ENCODE data around the gene TSHZ2. TPM values are rescaled to one million over a fixed set of nuclear protein-coding genes. Genes with fewer than 3 reads are reported as not detected.
A peak's percentile ranks its signal among the peaks of the same experiment; 100 is the strongest.
"Not testable (repeated sequence)": the region's sequence is repeated elsewhere in the genome, so short reads cannot be mapped to it uniquely, and the experiment has no call there.

The TSHZ2 gene
- total RNA-seq, 1 donor from 2014 or later: 1.2 TPM

DNA sequence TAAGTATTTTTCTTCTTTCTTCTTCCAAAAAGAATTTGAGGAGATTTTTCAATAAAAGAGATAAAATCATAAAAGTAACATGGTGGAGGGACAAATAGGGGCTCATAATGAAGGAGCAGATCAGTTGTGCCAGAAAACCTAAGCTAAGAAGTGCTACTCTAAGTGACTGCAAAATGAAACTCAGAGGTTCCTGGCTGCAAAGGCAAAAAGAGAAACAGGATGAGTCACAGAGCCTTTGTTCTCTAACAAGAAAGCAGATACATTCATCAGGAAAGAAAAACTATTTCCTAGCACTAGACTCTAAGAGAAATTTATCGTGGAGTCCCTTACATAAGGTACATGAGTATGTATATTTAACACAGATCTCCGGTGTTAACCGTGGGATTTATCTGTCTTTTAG, 49.8 kb downstream of the TSHZ2 start:
- TF ChIP-seq EZH2 (IDR thresholded peaks at IDR 0.05; ENCODE audit: insufficient read depth, low read length): no peak
- TF ChIP-seq, protein P1, sequence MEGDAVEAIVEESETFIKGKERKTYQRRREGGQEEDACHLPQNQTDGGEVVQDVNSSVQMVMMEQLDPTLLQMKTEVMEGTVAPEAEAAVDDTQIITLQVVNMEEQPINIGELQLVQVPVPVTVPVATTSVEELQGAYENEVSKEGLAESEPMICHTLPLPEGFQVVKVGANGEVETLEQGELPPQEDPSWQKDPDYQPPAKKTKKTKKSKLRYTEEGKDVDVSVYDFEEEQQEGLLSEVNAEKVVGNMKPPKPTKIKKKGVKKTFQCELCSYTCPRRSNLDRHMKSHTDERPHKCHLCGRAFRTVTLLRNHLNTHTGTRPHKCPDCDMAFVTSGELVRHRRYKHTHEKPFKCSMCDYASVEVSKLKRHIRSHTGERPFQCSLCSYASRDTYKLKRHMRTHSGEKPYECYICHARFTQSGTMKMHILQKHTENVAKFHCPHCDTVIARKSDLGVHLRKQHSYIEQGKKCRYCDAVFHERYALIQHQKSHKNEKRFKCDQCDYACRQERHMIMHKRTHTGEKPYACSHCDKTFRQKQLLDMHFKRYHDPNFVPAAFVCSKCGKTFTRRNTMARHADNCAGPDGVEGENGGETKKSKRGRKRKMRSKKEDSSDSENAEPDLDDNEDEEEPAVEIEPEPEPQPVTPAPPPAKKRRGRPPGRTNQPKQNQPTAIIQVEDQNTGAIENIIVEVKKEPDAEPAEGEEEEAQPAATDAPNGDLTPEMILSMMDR (IDR thresholded peaks at IDR 0.05; ENCODE audit: insufficient read depth, low read depth, low read length): no peak
- Histone ChIP-seq H2AFZ (ENCODE audit: low read depth, low read length) (no peak overlapping the region), H3K27me3 (ENCODE audit: insufficient read depth, low read length) (no peaks in the 10 kb centered on the region), H3K4me3 (ENCODE audit: insufficient read depth, low read depth, low read length) (no peak overlapping the region), H3K79me2 (ENCODE audit: insufficient read depth, low read length) (no peaks in the 10 kb centered on the region), H3K9ac (ENCODE audit: low read length) (no peak overlapping the region), H4K20me1 (ENCODE audit: insufficient read depth, low read length) (no peaks in the 10 kb centered on the region), H3K4me1 (ENCODE audit: insufficient read depth, low read length) (no peaks in the 10 kb centered on the region), H3K27ac (ENCODE audit: low read depth, low read length) (no peak overlapping the region), H3K9me3 (ENCODE audit: insufficient read depth, low read depth, low read length) (no peaks in the 10 kb centered on the region), H3K36me3 (ENCODE audit: insufficient read depth, low read length) (no peaks in the 10 kb centered on the region), H3K4me2 (ENCODE audit: low read length) (no peak overlapping the region)
- Mint-ChIP-seq H3K36me3 (ENCODE audit: low read depth, unreplicated experiment) (no peaks in the 10 kb centered on the region), H3K27ac (ENCODE audit: unreplicated experiment) (no peak overlapping the region), H3K27me3 (ENCODE audit: low read depth, unreplicated experiment) (peaks cover 2% of the 10 kb centered on the region), H3K4me3 (ENCODE audit: unreplicated experiment) (no peak overlapping the region), H3K4me1 (ENCODE audit: low read depth, unreplicated experiment) (peaks cover 2% of the 10 kb centered on the region), H3K9me3 (ENCODE audit: unreplicated experiment) (peaks cover 3% of the 10 kb centered on the region)
- FAIRE-seq: peak; percentile 5
- DNase-seq (ENCODE audit: low read depth): peak; percentile 64

- TF ChIP-seq, protein P1 (IDR thresholded peaks at IDR 0.05; ENCODE audit: insufficient read depth, low read depth, low read length): no peak
- TF ChIP-seq EZH2 (IDR thresholded peaks at IDR 0.05; ENCODE audit: insufficient read depth, low read length): no peak
- Mint-ChIP-seq H3K27me3 (ENCODE audit: low read depth, unreplicated experiment) (peaks cover 2% of the 10 kb centered on the region), H3K9me3 (ENCODE audit: unreplicated experiment) (peaks cover 3% of the 10 kb centered on the region), H3K36me3 (ENCODE audit: low read depth, unreplicated experiment) (no peaks in the 10 kb centered on the region), H3K4me3 (ENCODE audit: unreplicated experiment) (no peak overlapping the region), H3K4me1 (ENCODE audit: low read depth, unreplicated experiment) (peaks cover 2% of the 10 kb centered on the region), H3K27ac (ENCODE audit: unreplicated experiment) (no peak overlapping the region)
- Histone ChIP-seq H3K4me3 (ENCODE audit: insufficient read depth, low read depth, low read length) (no peak overlapping the region), H3K27ac (ENCODE audit: low read depth, low read length) (no peak overlapping the region), H2AFZ (ENCODE audit: low read depth, low read length) (no peak overlapping the region), H3K9ac (ENCODE audit: low read length) (no peak overlapping the region), H3K4me1 (ENCODE audit: insufficient read depth, low read length) (no peaks in the 10 kb centered on the region), H3K79me2 (ENCODE audit: insufficient read depth, low read length) (no peaks in the 10 kb centered on the region), H3K36me3 (ENCODE audit: insufficient read depth, low read length) (no peaks in the 10 kb centered on the region), H4K20me1 (ENCODE audit: insufficient read depth, low read length) (no peaks in the 10 kb centered on the region), H3K9me3 (ENCODE audit: insufficient read depth, low read depth, low read length) (no peaks in the 10 kb centered on the region), H3K27me3 (ENCODE audit: insufficient read depth, low read length) (no peaks in the 10 kb centered on the region), H3K4me2 (ENCODE audit: low read length) (no peak overlapping the region)
- DNase-seq (ENCODE audit: low read depth) (peak; percentile 74), FAIRE-seq (no peak)
Observed at GRCh38 chr20:53023732-53024520, 51.8 kb downstream of the TSHZ2 start.

DNA sequence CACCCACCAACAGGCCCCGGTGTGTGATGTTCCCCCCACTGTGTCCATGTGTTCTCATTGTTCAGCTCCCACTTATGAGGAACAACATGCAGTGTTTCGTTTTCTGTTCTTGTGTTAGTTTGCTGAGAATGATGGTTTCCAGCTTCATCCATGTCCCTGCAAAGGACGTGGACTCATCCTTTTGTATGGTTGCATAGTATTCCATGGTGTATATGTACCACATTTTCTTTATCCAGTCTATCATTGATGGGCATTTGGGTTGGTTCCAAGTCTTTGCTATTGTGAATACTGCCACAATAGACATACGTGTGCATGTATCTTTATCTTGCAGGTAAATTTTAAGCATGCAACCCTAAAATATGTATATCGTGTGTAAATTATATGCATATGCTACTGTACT, 52.5 kb downstream of the TSHZ2 start:
- not testable (repeated sequence) for DNase-seq (ENCODE audit: low read depth); H3K9me3 Mint-ChIP-seq (ENCODE audit: unreplicated experiment); H3K9ac ChIP-seq (ENCODE audit: low read length); H4K20me1 ChIP-seq (ENCODE audit: insufficient read depth, low read length); H3K4me2 ChIP-seq (ENCODE audit: low read length); H3K9me3 ChIP-seq (ENCODE audit: insufficient read depth, low read depth, low read length); FAIRE-seq; H3K4me1 ChIP-seq (ENCODE audit: insufficient read depth, low read length); H3K36me3 ChIP-seq (ENCODE audit: insufficient read depth, low read length); H2AFZ ChIP-seq (ENCODE audit: low read depth, low read length); H3K79me2 ChIP-seq (ENCODE audit: insufficient read depth, low read length); H3K36me3 Mint-ChIP-seq (ENCODE audit: low read depth, unreplicated experiment); H3K4me3 ChIP-seq (ENCODE audit: insufficient read depth, low read depth, low read length); H3K4me1 Mint-ChIP-seq (ENCODE audit: low read depth, unreplicated experiment); H3K27me3 ChIP-seq (ENCODE audit: insufficient read depth, low read length); H3K27ac Mint-ChIP-seq (ENCODE audit: unreplicated experiment); H3K27ac ChIP-seq (ENCODE audit: low read depth, low read length); H3K4me3 Mint-ChIP-seq (ENCODE audit: unreplicated experiment); H3K27me3 Mint-ChIP-seq (ENCODE audit: low read depth, unreplicated experiment)

Measured in astrocyte (in vitro differentiated cells and primary cell).